Neural progenitor cell (in vitro differentiated cells): Measurements from ENCODE around the gene SLC48A1.

Experiments
- CTCF ChIP-seq: fragments of 200-600 bp; sonication (generic); IDR thresholded peaks from 2 replicates; pipeline ENCODE4 v1.5.1; 2017; ENCODE audit warnings: antibody characterized with exemption, mild to moderate bottlenecking
- EZH2 ChIP-seq: fragments of 200-600 bp; sonication (generic); IDR thresholded peaks from 2 replicates; pipeline ENCODE4 v1.6.1; 2017; ENCODE audit warnings: antibody characterized with exemption, mild to moderate bottlenecking, moderate library complexity

GRCh38 chr12:47752121-47752520 lies 20.9 kb upstream of the SLC48A1 start:
- TF ChIP-seq CTCF (no peak), EZH2 (no peak)
